Stimulated activated CD8-positive, alpha-beta memory T cell treated with anti-CD3 and anti-CD28 coated beads, Interleukin-7, amount 100 ng/mL, for 1 hour (primary cell): ENCODE results near the gene LRRC3.
"Not testable (repeated sequence)": the region's sequence is repeated elsewhere in the genome, so short reads cannot be mapped to it uniquely, and the experiment has no call there.

Experiments
- DNase-seq, 2 donors: peaks; one replicate each; pipeline ENCODE4 v3.0.0-alpha.2; 2020; ENCODE audit warnings: low read depth in 2 of 2

LRRC3 gene

GRCh38 chr21:44496564-44497550, 41.5 kb downstream of the LRRC3 start:
- no peak for DNase-seq

DNA sequence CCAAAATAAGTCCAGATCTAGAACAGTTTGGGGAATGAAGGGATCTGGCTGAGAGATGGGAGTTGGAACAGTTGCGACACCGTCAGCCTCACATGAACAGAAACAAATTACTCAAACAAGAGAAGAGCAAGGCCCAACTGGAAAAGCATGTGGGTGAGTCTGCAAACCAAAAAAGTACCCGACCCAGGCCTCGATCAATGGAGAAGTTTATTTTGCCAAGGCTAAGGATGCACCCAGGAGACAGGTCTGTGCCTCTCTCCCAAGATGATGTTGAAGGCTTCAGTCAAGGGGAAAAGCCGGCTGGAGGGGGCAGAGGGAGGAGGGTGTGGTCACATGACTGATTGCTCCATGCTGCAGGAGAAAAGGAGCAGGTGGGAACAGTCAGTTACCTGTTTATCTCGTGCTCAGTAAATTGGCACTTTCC, 42.4 kb downstream of the LRRC3 start:
- DNase-seq = no peak

DNA sequence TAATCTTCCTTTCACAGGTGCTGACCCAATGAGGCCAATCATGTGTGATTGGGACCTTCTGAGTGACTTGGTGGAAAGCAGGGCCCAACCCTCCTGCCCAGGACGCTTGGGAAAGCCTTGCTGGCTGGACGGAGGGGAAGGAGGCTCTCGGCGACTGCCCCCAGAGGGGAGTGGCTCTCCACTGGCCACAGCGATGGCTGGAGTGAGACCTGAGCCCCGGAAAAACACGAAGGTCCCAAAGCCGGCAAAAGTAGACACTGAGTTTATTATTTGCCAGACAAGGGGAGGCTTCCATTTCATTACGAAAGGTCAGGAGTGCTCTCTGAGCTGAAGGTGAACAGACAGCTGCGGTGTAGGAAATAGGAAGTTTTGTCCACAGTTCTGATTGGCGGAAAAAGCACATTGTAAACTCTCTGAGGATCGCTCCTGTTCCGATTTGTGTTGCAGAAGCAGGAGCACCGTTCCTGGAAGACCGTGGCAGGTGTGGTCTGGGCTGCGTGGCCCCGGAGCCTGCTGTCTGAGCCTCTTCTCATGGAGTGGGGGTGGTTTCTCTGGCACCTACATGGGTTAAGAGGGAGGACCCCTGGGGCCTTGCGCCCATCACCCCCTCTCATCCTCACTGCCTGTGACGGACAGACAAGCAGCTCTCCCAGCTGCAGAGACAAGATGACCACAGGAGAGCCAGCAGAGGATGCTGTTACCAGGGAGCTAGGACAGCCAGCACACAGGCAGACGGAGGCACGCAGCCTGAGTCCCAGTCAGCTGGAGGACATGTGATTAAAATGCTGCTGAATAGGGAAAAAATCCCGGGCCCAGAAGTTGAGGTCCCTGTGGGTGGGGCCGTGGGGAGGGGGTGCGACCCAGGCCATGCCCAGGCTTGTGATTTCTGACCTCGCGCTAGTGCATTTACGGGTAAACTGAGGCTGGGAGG, 43.2 kb downstream of the LRRC3 start:
- DNase-seq = no peak

DNA sequence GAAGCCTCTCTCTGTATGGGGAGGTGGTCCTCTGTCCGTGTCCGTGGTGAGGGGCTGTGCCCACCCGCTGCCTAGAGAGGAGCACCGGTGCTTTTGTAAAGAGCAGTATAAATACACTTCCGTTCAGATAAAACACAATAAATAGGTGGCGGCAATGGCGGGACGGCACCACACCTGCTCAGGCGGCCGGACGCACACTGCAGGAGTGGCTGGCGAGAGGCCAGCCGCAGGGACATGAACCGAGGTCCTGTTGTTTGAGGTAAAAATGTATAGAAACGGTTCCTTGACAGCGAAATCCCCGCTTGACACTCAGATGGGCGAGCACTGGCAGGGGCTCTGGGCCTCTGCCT, 43.9 kb downstream of the LRRC3 start:
- DNase-seq = no peak

DNA sequence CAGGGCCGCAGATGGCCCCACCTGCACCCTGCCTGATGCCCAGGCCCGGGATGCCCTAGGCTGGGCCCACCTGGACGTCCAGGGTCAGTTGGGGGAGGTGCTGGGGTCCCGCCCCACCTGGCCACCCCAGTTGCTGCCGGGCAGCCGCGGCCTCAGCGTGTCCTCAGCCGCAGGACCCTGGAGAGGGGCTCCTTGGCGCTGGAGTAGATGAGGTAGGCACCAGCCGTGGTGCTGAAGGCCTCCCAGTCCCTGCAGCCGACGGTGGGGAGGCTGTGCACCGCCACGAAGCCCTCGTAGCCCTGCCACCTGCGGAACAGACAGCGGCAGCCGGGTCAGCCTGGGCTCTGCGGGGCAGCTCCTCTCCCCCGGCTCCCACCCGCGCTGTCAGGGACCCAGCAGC, 44.3 kb downstream of the LRRC3 start:
- no peak for DNase-seq

GRCh38 chr21:44500111-44500510, 44.8 kb downstream of the LRRC3 start:
- no peak for DNase-seq

GRCh38 chr21:44502171-44502958, 47.1 kb downstream of the LRRC3 start:
- DNase-seq = no peak

GRCh38 chr21:44503006-44503889, 47.9 kb downstream of the LRRC3 start:
- not testable (repeated sequence) for DNase-seq

- no peak for DNase-seq
These were observed 48.6 kb downstream of the LRRC3 start for GRCh38 chr21:44503901-44504399.

DNA sequence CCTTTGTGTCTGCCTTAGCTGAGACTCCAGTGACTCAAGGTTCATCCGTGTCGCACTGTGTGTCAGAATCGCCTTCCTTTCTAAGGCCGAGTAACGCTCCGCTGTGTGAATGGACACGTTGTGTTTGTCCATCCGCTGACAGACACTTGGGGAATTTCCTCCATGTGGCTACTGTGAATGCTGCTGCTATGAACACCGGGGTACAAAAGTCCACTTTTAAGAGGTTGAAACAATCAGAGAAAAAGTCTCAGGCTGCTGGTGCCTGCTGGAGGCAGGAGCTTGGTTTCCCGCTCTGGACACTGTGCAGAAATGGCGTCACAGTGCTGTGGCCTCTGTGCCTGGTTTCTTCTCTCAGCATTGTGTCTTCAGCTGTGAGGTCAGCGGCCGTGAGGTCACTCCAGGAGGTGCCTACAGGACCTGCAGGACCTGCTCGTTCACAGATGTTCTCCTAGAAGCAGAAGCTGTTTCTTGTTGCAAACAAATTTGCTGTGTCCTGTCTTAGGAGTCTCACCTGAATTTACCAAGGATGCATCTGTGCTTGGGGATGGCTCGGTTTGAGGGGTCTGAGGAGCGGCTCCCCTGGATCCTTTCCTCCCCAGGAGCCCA, 50.5 kb downstream of the LRRC3 start:
- DNase-seq = no peak

DNA sequence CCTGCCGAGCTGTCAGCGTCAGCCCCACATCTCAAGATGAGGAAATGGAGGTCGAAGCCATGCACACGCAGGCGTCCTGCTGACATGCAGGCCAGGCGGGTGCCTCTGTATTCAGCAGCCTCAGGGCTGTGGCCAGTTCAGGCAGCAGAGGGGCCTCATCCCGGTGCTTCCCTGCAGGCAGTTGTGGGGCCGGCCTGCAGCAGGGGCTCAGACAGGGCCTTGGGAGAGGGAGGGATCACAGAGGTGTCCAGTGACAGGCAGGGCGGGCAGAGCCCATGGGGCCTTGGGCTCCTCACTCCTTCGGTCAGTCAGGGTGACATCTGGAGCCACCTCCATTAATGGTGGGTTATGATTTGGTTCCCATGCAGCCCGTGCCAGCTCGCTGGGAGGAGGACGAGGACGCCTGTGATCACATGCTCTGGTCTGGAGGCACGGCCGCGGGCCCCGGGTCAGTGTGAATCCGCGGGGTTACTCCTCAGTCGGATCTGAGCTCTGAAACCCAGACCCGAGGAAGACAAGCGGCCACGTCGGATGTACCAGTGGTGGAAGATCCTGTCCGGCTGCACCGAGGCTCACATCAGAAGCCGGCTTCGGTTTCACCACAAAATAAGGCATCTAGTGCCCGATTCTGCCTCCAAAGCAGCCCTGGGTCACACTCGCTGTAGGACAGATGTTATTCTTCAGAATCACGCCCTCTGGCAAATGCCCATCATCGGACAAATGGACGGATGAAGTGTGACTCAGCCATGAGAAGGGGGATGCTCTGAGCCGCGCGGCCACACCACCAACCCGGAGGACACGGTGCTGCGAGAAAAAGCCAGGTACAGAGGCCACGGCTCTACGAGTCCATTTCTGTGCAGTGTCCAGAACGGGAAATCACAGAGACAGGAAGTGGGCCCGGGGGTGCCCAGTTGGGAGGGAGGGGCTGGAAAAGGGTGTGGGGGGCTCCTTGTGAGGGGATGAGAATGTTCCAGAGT, 51.3 kb downstream of the LRRC3 start:
- no peak for DNase-seq

GRCh38 chr21:44507673-44508425, 52.5 kb downstream of the LRRC3 start:
- no peak for DNase-seq

GRCh38 chr21:44508426-44508710, 53.1 kb downstream of the LRRC3 start:
- no peak for DNase-seq

DNA sequence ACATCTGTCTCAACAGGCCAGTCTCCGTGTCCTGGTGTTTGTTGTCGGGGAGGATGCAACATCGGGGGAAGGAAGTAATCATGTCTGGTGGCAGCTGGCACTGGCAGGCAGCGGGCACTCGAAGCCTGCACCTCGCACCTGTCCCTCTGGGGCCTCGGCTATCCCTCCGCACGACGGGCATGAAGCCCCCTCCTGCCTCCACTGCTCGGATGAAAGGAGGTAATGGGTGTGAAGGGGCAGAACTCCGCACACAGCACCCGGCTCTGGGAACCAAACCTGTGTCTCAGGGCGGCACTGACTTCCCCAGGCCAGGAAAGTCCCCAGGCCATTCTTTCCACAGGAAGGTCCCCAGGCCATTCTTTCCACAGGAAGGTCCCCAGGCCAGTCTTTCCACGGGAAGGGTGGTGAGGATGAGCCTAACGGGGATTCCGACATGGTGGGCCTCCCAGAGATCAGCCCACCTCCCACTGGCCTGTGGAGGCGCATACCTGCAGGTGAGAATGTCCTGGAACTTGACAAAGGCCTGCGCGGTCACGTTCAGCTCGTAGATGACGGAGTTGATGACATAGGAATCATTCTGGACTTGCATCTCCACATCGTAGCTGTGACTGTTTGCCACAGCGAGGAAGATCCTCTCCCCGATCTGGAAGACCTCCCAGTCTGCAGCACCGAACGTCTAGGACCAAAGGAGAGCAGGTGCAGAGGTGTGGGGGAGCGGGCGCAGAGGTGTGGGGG, 53.6 kb downstream of the LRRC3 start:
- no peak for DNase-seq

- DNase-seq = no peak
These were observed 54.2 kb downstream of the LRRC3 start for GRCh38 chr21:44509539-44509938.

DNA sequence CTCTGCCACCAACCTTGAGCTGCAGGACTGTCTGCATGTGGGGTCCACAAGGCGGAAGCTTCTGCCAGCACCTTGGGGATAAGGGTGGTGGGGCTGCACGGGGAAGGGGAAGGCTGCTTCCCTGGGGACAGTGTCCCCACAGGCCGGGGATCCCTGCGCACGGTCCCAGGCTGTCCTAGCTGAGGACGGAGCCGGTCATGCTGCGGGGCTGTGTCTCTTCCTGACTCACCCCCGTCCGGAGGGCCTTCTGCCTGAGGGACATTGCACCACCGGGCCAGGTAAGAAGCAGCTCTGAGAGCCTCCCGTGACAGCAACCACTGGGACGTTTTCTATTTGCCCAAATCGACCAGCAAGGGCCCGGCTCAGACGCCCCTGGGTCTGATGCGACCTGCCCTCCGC, 54.8 kb downstream of the LRRC3 start:
- DNase-seq = no peak

DNA sequence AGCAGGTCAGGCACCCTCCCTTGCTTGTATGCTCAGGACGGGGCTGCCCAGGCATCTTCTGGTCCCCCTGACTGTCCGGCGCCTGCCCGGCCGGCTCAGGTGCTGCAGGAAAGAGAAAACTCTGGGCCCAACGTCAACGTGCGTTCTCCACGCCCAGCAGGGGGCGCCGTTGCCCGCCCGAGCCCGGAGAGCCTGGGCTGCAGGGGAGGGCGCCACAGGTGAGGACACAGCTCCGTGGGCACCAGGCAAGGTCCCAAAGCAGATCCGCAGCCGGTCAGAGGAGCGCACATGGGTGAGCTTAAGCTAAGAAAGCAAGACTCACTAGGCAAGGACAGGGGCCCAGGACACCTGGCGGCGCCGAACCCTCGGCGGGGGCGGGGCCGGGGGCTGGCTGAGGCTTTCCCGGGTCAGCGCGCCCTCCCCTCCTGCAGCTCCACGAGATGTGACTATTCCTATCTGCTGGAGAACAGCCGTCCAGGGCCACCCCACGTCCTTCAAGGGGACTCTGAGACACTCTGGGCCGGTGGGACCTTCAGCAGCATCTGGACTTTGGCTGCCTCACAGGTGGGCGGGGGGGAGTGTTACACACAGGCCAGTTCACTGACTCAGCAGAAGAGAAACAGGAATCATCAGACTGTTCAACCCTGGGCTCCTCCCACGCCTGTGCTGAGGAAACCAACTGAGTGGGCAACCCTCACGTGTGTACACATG, 55.4 kb downstream of the LRRC3 start:
- peak; percentile 55 to 69 for DNase-seq
